A549 (cell line): ENCODE measurements around the gene PCDHB12. TPM values are rescaled to one million over a fixed set of nuclear protein-coding genes. Genes with fewer than 3 reads are reported as not detected.
A peak's percentile ranks its signal among the peaks of the same experiment; 100 is the strongest.
"Not testable (repeated sequence)": the region's sequence is repeated elsewhere in the genome, so short reads cannot be mapped to it uniquely, and the experiment has no call there.

Experiments
- ATAC-seq, 2 experiments: fragments of 200-7000 bp in 1 of 2; fragments of >200 bp in 1 of 2; cut with Nextera tagmentation in 1 of 2; cut with Tn5 transposase in 1 of 2; 3 replicates each; pipeline versions ENCODE4 v1.8.0 to v1.9.1; 2018 to 2020; ENCODE audit warnings: mild to moderate bottlenecking in 1 of 2, moderate library complexity in 1 of 2
- CTCF ChIA-PET: fragments of 300-600 bp; sonication (Branson Sonifier 250); formaldehyde crosslinking; extraction: SDS; loops from one replicate; lab custom pipeline; 2021; ENCODE audit warnings: antibody characterized with exemption, inconsistent platforms; lab: Yijun Ruan, JAX
- POLR2A ChIA-PET: fragments of 350-600 bp; formaldehyde crosslinking; extraction: SDS; loops from one replicate; lab custom pipeline; 2021; ENCODE audit warnings: antibody characterized with exemption, inconsistent platforms; lab: Yijun Ruan, JAX
- DNase-seq, 2 experiments: peaks; one replicate each; pipeline versions ENCODE4 v3.0.0 to v3.0.0-alpha.2; 2011 to 2016; ENCODE audit warnings: low read depth in 1 of 2, low spot score in 1 of 2
- FAIRE-seq: peaks from 2 replicates; lab custom pipeline; 2011; peaks lifted over from hg19 to GRCh38; lab: Jason Lieb, UNC
- H3K27ac ChIP-seq, 2 experiments: fragments of >200 bp; sonication (Bioruptor Twin); formaldehyde crosslinking; 3 replicates each; pipeline ENCODE4 v1.5.1; 2016 to 2017
- H3K4me1 ChIP-seq: fragments of >200 bp; sonication (Bioruptor Twin); formaldehyde crosslinking; 3 replicates; pipeline ENCODE4 v1.6.1; 2016
- H3K4me2 ChIP-seq: fragments of >200 bp; sonication (Bioruptor Twin); formaldehyde crosslinking; 3 replicates; pipeline ENCODE4 v1.6.1; 2016
- H3K4me3 ChIP-seq: fragments of >200 bp; sonication (Bioruptor Twin); formaldehyde crosslinking; 3 replicates; pipeline ENCODE4 v1.5.1; 2016
- H3K9me3 ChIP-seq: fragments of >200 bp; sonication (Bioruptor Twin); formaldehyde crosslinking; 3 replicates; pipeline ENCODE4 v1.6.1; 2016
- ATOH8 ChIP-seq: fragments of 250-450 bp; sonication (Bioruptor Pico); IDR thresholded peaks from 2 replicates; pipeline ENCODE4 v1.5.0; 2020; ENCODE audit warnings: low read depth, mild to moderate bottlenecking, moderate library complexity
- CHD2 ChIP-seq: fragments of 150-350 bp; IDR thresholded peaks from 2 replicates; pipeline ENCODE4 v1.6.1; 2014; ENCODE audit warnings: low read length; ENCODE audit not compliant: partially characterized antibody
- HOXB13 ChIP-seq: fragments of 250-450 bp; sonication (Bioruptor Pico); IDR thresholded peaks from 2 replicates; pipeline ENCODE4 v1.5.0; 2020; ENCODE audit warnings: low read depth, mild to moderate bottlenecking, moderate library complexity
- RAD21 ChIP-seq, 2 experiments: fragments of >200 bp in 1 of 2; sonication (Bioruptor Twin) in 1 of 2; formaldehyde crosslinking in 1 of 2; IDR thresholded peaks in 1 of 2; conservative IDR thresholded peaks in 1 of 2; 2 replicates in 1 of 2; 3 replicates in 1 of 2; pipeline ENCODE4 v1.6.1; 2012 to 2018; ENCODE audit warnings: inconsistent platforms in 1 of 2
- RFX5 ChIP-seq: fragments of 450-650 bp; IDR thresholded peaks from 2 replicates; pipeline ENCODE4 v1.7.1; 2014; ENCODE audit warnings: antibody characterized with exemption, mild to moderate bottlenecking, moderate library complexity
- ZSCAN20 ChIP-seq: fragments of 250-450 bp; sonication (Bioruptor Pico); IDR thresholded peaks from 2 replicates; pipeline ENCODE4 v1.8.0; 2022; ENCODE audit warnings: mild to moderate bottlenecking, moderate library complexity
- WGBS: methylation state at CpG from one replicate; pipeline ENCODE4 v1.1.6; 2017; ENCODE audit errors: missing lambda C conversion rate; 5-methylcytosine and 5-hydroxymethylcytosine counted together
- polyA plus RNA-seq, 4 experiments: library from polyadenylated mRNA; depleted of rRNA in 3 of 4; stranded (reverse); fragments of >200 nt; fragmentation: RNase III in 1 of 4; extraction: RNeasy Plus Mini Kit Qiagen cat#74134 plus additional on column Dnase treatment in 1 of 4; gene quantifications; 2 replicates in 3 of 4; 3 replicates in 1 of 4; pipeline ENCODE4 v1.2.3, GENCODE V29; 2011 to 2017
- TF ChIP-seq, protein P1 (sequence below): fragments of >200 bp; sonication (Bioruptor Twin); formaldehyde crosslinking; IDR thresholded peaks from 3 replicates; pipeline ENCODE4 v1.6.1; 2016

The PCDHB12 gene
- polyA plus RNA-seq, 2 of the 4 experiments (the other 2 are of a cell fraction), result 0.05 TPM; not detected in 1

- ChIA-PET CTCF (interaction anchor here (0.7 to 1.8 kb wide), 7 partner anchors 9 to 334 kb away, joined by 3 to 10 read pairs (median 3); partner anchors contain the start of gene PCDHB11), POLR2A (no interaction called here)
- DNase-seq, result peak in 1 of 2 experiments; percentile 15
- no peaks in the 10 kb centered on the region for H3K4me1 ChIP-seq
- 34% methylated on average over 9 of the region's 9 CpGs for WGBS
- no peak for FAIRE-seq
- no peak within 1 kb of the TSS for H3K4me3 ChIP-seq
- TF ChIP-seq RAD21 (conservative IDR thresholded peaks at IDR 0.05 in 1 of 2, IDR thresholded peaks at IDR 0.05 in 1 of 2) (peak in 1 of 2 experiments; percentile 13; a peak in 1 of 5 replicates), CHD2 (no peak)
- TF ChIP-seq, all 56 proteins: peak for 1
- Histone ChIP-seq H3K9me3 (peaks cover 11% of the 10 kb centered on the region; the same call in 1 of the 3 replicates), H3K27ac (no peak within 1 kb of the TSS), H3K4me2 (no peak within 1 kb of the TSS)
- ATAC-seq, result no peak
Measured at GRCh38 chr5:141186897-141187512, 21.5 kb upstream of the PCDHB12 start, which contains the start of gene PCDHB9. Gene PCDHB9 (plus strand): TSS chr5:141187161. CDS start chr5:141187319, 158 bp downstream.

DNA sequence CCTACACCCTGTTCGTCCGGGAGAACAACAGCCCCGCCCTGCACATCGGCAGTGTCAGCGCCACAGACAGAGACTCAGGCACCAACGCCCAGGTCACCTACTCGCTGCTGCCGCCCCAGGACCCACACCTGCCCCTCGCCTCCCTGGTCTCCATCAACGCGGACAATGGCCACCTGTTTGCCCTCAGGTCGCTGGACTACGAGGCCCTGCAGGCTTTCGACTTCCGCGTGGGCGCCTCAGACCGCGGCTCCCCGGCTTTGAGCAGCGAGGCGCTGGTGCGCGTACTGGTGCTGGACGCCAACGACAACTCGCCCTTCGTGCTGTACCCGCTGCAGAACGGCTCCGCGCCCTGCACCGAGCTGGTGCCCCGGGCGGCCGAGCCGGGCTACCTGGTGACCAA, 19.8 kb upstream of the PCDHB12 start:
- H3K4me3 ChIP-seq, H3K4me2 ChIP-seq, ATAC-seq, POLR2A ChIA-PET, H3K27ac ChIP-seq, DNase-seq, CTCF ChIA-PET, FAIRE-seq, H3K4me1 ChIP-seq: not testable (repeated sequence)
- 60% methylated on average over 4 of the region's 37 CpGs for WGBS
- peaks cover 10% of the 10 kb centered on the region; the same call in 1 of the 3 replicates for H3K9me3 ChIP-seq

- DNase-seq, POLR2A ChIA-PET, H3K4me1 ChIP-seq, FAIRE-seq, H3K4me3 ChIP-seq, CTCF ChIA-PET, H3K27ac ChIP-seq, H3K4me2 ChIP-seq, ATAC-seq: not testable (repeated sequence)
- WGBS, result 65% methylated on average over 23 of the region's 35 CpGs
- H3K9me3 ChIP-seq, result peaks cover 10% of the 10 kb centered on the region; the same call in 1 of the 3 replicates
Measured at GRCh38 chr5:141189131-141189530, 19.4 kb upstream of the PCDHB12 start.

- ChIA-PET CTCF (interaction anchor here (0.6 to 1.3 kb wide), 4 partner anchors 22 to 142 kb away, joined by 3 to 5 read pairs (median 3); partner anchors contain the start of genes PCDHB13, PCDHB2 and PCDHGA1), POLR2A (no interaction called here)
- FAIRE-seq, result no peak
- H3K4me1 ChIP-seq, result no peaks in the 10 kb centered on the region
- H3K9me3 ChIP-seq, result peaks cover 14% of the 10 kb centered on the region
- WGBS, result 15% methylated on average over 10 of the region's 10 CpGs
- no peak within 1 kb of the TSS for H3K4me2 ChIP-seq
- peak in 1 of 2 experiments; percentile 61; a peak in 3 of 6 replicates for ATAC-seq
- H3K4me3 ChIP-seq, result no peak within 1 kb of the TSS
- H3K27ac ChIP-seq, result no peak within 1 kb of the TSS
- DNase-seq, result peak in 1 of 2 experiments; percentile 36
- TF ChIP-seq ATOH8 (CRISPR knock-in tag) (no peak), RAD21 (conservative IDR thresholded peaks at IDR 0.05 in 1 of 2, IDR thresholded peaks at IDR 0.05 in 1 of 2) (peak in 1 of 2 experiments; percentile 49; a peak in 2 of 5 replicates), RFX5 (no peak)
Measured at GRCh38 chr5:141192110-141192725, 16.3 kb upstream of the PCDHB12 start, which contains the start of gene PCDHB10. Gene PCDHB10 (plus strand): TSS chr5:141192353. CDS start chr5:141192553, 200 bp downstream.

DNA sequence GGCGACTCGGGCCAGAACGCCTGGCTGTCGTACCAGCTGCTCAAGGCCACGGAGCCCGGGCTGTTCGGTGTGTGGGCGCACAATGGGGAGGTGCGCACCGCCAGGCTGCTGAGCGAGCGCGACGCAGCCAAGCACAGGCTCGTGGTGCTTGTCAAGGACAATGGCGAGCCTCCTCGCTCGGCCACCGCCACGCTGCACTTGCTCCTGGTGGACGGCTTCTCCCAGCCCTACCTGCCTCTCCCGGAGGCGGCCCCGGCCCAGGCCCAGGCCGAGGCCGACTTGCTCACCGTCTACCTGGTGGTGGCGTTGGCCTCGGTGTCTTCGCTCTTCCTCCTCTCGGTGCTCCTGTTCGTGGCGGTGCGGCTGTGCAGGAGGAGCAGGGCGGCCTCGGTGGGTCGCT, 14.2 kb upstream of the PCDHB12 start:
- H3K27ac ChIP-seq, POLR2A ChIA-PET, CTCF ChIA-PET, FAIRE-seq, DNase-seq, H3K4me1 ChIP-seq, H3K4me3 ChIP-seq, H3K4me2 ChIP-seq, ATAC-seq: not testable (repeated sequence)
- WGBS, result 87% methylated on average over 3 of the region's 37 CpGs
- peaks cover 18% of the 10 kb centered on the region for H3K9me3 ChIP-seq

GRCh38 chr5:141196363-141196762, 12.2 kb upstream of the PCDHB12 start:
- ChIA-PET CTCF (interaction anchor here (0.6 to 1.8 kb wide), 2 partner anchors 9 to 33 kb away, joined by 3 to 10 read pairs; partner anchors contain the start of gene PCDHB9), POLR2A (no interaction called here)
- no peak overlapping the region for H3K4me2 ChIP-seq
- TF ChIP-seq ZSCAN20 (no peak), HOXB13 (CRISPR knock-in tag) (no peak)
- TF ChIP-seq, protein P1, sequence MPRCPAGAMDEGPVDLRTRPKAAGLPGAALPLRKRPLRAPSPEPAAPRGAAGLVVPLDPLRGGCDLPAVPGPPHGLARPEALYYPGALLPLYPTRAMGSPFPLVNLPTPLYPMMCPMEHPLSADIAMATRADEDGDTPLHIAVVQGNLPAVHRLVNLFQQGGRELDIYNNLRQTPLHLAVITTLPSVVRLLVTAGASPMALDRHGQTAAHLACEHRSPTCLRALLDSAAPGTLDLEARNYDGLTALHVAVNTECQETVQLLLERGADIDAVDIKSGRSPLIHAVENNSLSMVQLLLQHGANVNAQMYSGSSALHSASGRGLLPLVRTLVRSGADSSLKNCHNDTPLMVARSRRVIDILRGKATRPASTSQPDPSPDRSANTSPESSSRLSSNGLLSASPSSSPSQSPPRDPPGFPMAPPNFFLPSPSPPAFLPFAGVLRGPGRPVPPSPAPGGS, result no peak
- WGBS, result 6% methylated on average over 3 of the region's 3 CpGs
- H3K9me3 ChIP-seq, result peaks cover 18% of the 10 kb centered on the region
- H3K4me3 ChIP-seq, result no peak overlapping the region
- no peak for DNase-seq
- no peak for FAIRE-seq
- no peaks in the 10 kb centered on the region for H3K4me1 ChIP-seq
- ATAC-seq, result no peak
- no peak overlapping the region for H3K27ac ChIP-seq
